Measurements from ENCODE around the gene MXD1. TPM values are rescaled to one million over a fixed set of nuclear protein-coding genes. Genes with fewer than 3 reads are reported as not detected.

The MXD1 gene
- total and polyA plus RNA-seq, 9 of the 15 experiments (the other 6 are each of a cell fraction or from before 2014, with no cell fraction given), result 6.7 to 35.9 (median 11.0) TPM

GRCh38 chr2:69989441-69990105 lies 74.7 kb downstream of the MXD1 start:
- no peak overlapping the region for H3K4me3 ChIP-seq
- POLR2A ChIA-PET, result interaction anchor here (0.7 to 0.8 kb wide), 2 partner anchors 11 to 374 kb away, joined by 3 read pairs; no protein-coding TSS in a partner anchor

More at GRCh38 chr2:69989441-69990105, 74.7 kb downstream of the MXD1 start:
- Histone ChIP-seq H2AFZ (ENCODE audit: low read depth, low read length) (no peak overlapping the region), H3K9ac (ENCODE audit: insufficient read depth in 1 of 2, low read depth in 2 of 2, low read length in 2 of 2) (peak overlapping the region in 1 of 2 experiments; percentile 64; a peak in 1 of 4 replicates), H3K9me3 (replicated peaks; ENCODE audit: control insufficient read depth, insufficient read depth, low read depth, low read length) (no peaks in the 10 kb centered on the region), H3K27ac (ENCODE audit: extremely low read depth, low read depth, low read length) (no peak overlapping the region), H3K27me3 (ENCODE audit: control insufficient read depth in 2 of 2, insufficient read depth in 2 of 2, low read length in 2 of 2) (no peaks in the 10 kb centered on the region), H3K79me2 (ENCODE audit: control insufficient read depth, insufficient read depth, low read length) (no peaks in the 10 kb centered on the region), H4K20me1 (replicated peaks; ENCODE audit: control insufficient read depth, insufficient read depth, low read length) (no peaks in the 10 kb centered on the region), H3K36me3 (ENCODE audit: control insufficient read depth, insufficient read depth, low read length) (no peaks in the 10 kb centered on the region), H3K4me1 (replicated peaks in 1 of 2; ENCODE audit: control insufficient read depth in 2 of 2, insufficient read depth in 2 of 2, low read length in 2 of 2) (peaks cover 0 to 15% of the 10 kb centered on the region in 2 experiments; a peak in 3 of 5 replicates), H3K4me2 (ENCODE audit: insufficient read depth, low read length) (no peak overlapping the region), H3K9me1 (ENCODE audit: control insufficient read depth, insufficient read depth, low read length) (no peaks in the 10 kb centered on the region)
- BruUV-seq (replicated peaks), result no TSS peak
- DNase-seq (ENCODE audit: extremely low read depth in 1 of 4, low spot score in 3 of 4) (no peak), ATAC-seq (no peak), FAIRE-seq (no peak)
- WGBS (ENCODE audit: insufficient coverage, low coverage, missing lambda C conversion rate), result 78% methylated on average over 11 of the region's 12 CpGs
- intact Hi-C loops (cut with micrococcal nuclease), result no loop called here
- in situ Hi-C loops (cut with MboI), result no loop called here
- TF ChIP-seq POLR2G (IDR thresholded peaks at IDR 0.05; ENCODE audit: low read depth, low read length) (0 out of 2 replicates have a peak, but pooled peaks have one; percentile 21), MBD2 (IDR thresholded peaks at IDR 0.05; ENCODE audit: borderline replicate concordance, low read depth) (no peak)
- CTCF ChIA-PET (ENCODE audit: low intra/inter-chr PET ratio), result no interaction called here

Small RNAs within 50 kb of the gene (small RNA-seq; reads per million reads assigned to genes)
- not detected for gene RPL23AP92

Other genes with a start within 250 kb of the MXD1 start
- 7.5 and 10.9 TPM in 2 replicates for gene ANXA4, start 173.0 kb upstream of the MXD1 start, total RNA-seq (2014; rRNA removed)
- gene ANXA4, start 173.0 kb upstream of the MXD1 start, total RNA-seq (2014; rRNA removed; fragmentation: Illumina TruSeq; extraction: Trizol), result 3.0 and 3.7 TPM in 2 replicates
- gene ANXA4, start 173.0 kb upstream of the MXD1 start, total RNA-seq (2015; rRNA removed; fragmentation: Illumina TruSeq; extraction: Trizol), result 2.9 and 3.4 TPM in 2 replicates
- gene ANXA4, start 173.0 kb upstream of the MXD1 start, total RNA-seq (2021), result 11.8 and 12.7 TPM in 2 replicates
- 9.5 and 11.7 TPM in 2 replicates for gene ANXA4, start 173.0 kb upstream of the MXD1 start, polyA plus RNA-seq (2011; rRNA removed)
- gene ANXA4, start 173.0 kb upstream of the MXD1 start, polyA plus RNA-seq (2014; fragmentation: Illumina TruSeq; extraction: Trizol), result 13.6 and 16.1 TPM in 2 replicates
- gene ANXA4, start 173.0 kb upstream of the MXD1 start, polyA plus RNA-seq (2014; fragmentation: Nextera tagmentation; extraction: Ambion mirVana), result 10 to 100 TPM; 11.6 to 13.2 TPM
- gene ANXA4, start 173.0 kb upstream of the MXD1 start, polyA plus RNA-seq (2014; rRNA removed), result 10.2 and 10.9 TPM in 2 replicates
- gene GMCL1, start 85.4 kb upstream of the MXD1 start, total RNA-seq (2014; rRNA removed), result 15.2 and 20.9 TPM in 2 replicates
- 20.0 and 21.8 TPM in 2 replicates for gene GMCL1, start 85.4 kb upstream of the MXD1 start, total RNA-seq (2014; rRNA removed; fragmentation: Illumina TruSeq; extraction: Trizol)
- gene GMCL1, start 85.4 kb upstream of the MXD1 start, total RNA-seq (2015; rRNA removed; fragmentation: Illumina TruSeq; extraction: Trizol), result 13.4 and 15.0 TPM in 2 replicates
- 18.6 and 18.7 TPM in 2 replicates for gene GMCL1, start 85.4 kb upstream of the MXD1 start, total RNA-seq (2021)
- 19.3 and 27.3 TPM in 2 replicates for gene GMCL1, start 85.4 kb upstream of the MXD1 start, polyA plus RNA-seq (2011; rRNA removed)
- 21.3 and 26.2 TPM in 2 replicates for gene GMCL1, start 85.4 kb upstream of the MXD1 start, polyA plus RNA-seq (2014; fragmentation: Illumina TruSeq; extraction: Trizol)
- 1 to 10 TPM; 7.0 to 8.1 TPM for gene GMCL1, start 85.4 kb upstream of the MXD1 start, polyA plus RNA-seq (2014; fragmentation: Nextera tagmentation; extraction: Ambion mirVana)
- gene GMCL1, start 85.4 kb upstream of the MXD1 start, polyA plus RNA-seq (2014; rRNA removed), result 15.4 and 18.1 TPM in 2 replicates
- gene SNRNP27, start 21.2 kb upstream of the MXD1 start, total RNA-seq (2014; rRNA removed), result 56.9 and 74.2 TPM in 2 replicates
- 58.7 and 59.8 TPM in 2 replicates for gene SNRNP27, start 21.2 kb upstream of the MXD1 start, total RNA-seq (2014; rRNA removed; fragmentation: Illumina TruSeq; extraction: Trizol)
- 65.4 and 70.8 TPM in 2 replicates for gene SNRNP27, start 21.2 kb upstream of the MXD1 start, total RNA-seq (2015; rRNA removed; fragmentation: Illumina TruSeq; extraction: Trizol)
- gene SNRNP27, start 21.2 kb upstream of the MXD1 start, total RNA-seq (2021), result 61.0 and 61.5 TPM in 2 replicates
- gene SNRNP27, start 21.2 kb upstream of the MXD1 start, polyA plus RNA-seq (2011; rRNA removed), result 38.3 and 65.7 TPM in 2 replicates
- gene SNRNP27, start 21.2 kb upstream of the MXD1 start, polyA plus RNA-seq (2014; fragmentation: Illumina TruSeq; extraction: Trizol), result 88.9 and 93.4 TPM in 2 replicates
- 10 to 100 TPM; 29.2 to 33.7 TPM for gene SNRNP27, start 21.2 kb upstream of the MXD1 start, polyA plus RNA-seq (2014; fragmentation: Nextera tagmentation; extraction: Ambion mirVana)
- gene SNRNP27, start 21.2 kb upstream of the MXD1 start, polyA plus RNA-seq (2014; rRNA removed), result 72.7 and 102 TPM in 2 replicates
- gene ASPRV1, start 46.5 kb downstream of the MXD1 start, total RNA-seq (2014; rRNA removed), result 0.36 and 0.57 TPM in 2 replicates
- gene ASPRV1, start 46.5 kb downstream of the MXD1 start, total RNA-seq (2014; rRNA removed; fragmentation: Illumina TruSeq; extraction: Trizol), result 0.33 and 0.45 TPM in 2 replicates
- 0.58 and 0.64 TPM in 2 replicates for gene ASPRV1, start 46.5 kb downstream of the MXD1 start, total RNA-seq (2015; rRNA removed; fragmentation: Illumina TruSeq; extraction: Trizol)
- 0.58 and 0.60 TPM in 2 replicates for gene ASPRV1, start 46.5 kb downstream of the MXD1 start, total RNA-seq (2021)
- gene ASPRV1, start 46.5 kb downstream of the MXD1 start, polyA plus RNA-seq (2011; rRNA removed), result 0.55 and 0.72 TPM in 2 replicates
- gene ASPRV1, start 46.5 kb downstream of the MXD1 start, polyA plus RNA-seq (2014; fragmentation: Illumina TruSeq; extraction: Trizol), result 0.45 and 0.60 TPM in 2 replicates
- gene ASPRV1, start 46.5 kb downstream of the MXD1 start, polyA plus RNA-seq (2014; fragmentation: Nextera tagmentation; extraction: Ambion mirVana), result under 1 TPM in 1 of 2 experiments, not detected in 1; 0.17 TPM
- gene ASPRV1, start 46.5 kb downstream of the MXD1 start, polyA plus RNA-seq (2014; rRNA removed), result 0.49 and 0.71 TPM in 2 replicates
- 78.1 and 99.4 TPM in 2 replicates for gene PCBP1, start 172.4 kb downstream of the MXD1 start, total RNA-seq (2014; rRNA removed)
- 58.9 and 61.9 TPM in 2 replicates for gene PCBP1, start 172.4 kb downstream of the MXD1 start, total RNA-seq (2014; rRNA removed; fragmentation: Illumina TruSeq; extraction: Trizol)
- 72.5 and 76.0 TPM in 2 replicates for gene PCBP1, start 172.4 kb downstream of the MXD1 start, total RNA-seq (2015; rRNA removed; fragmentation: Illumina TruSeq; extraction: Trizol)
- 407 and 420 TPM in 2 replicates for gene PCBP1, start 172.4 kb downstream of the MXD1 start, total RNA-seq (2021)
- gene PCBP1, start 172.4 kb downstream of the MXD1 start, polyA plus RNA-seq (2011; rRNA removed), result 122 and 123 TPM in 2 replicates
- 347 and 391 TPM in 2 replicates for gene PCBP1, start 172.4 kb downstream of the MXD1 start, polyA plus RNA-seq (2014; fragmentation: Illumina TruSeq; extraction: Trizol)
- 10 to 100 TPM; 19.2 to 23.9 TPM for gene PCBP1, start 172.4 kb downstream of the MXD1 start, polyA plus RNA-seq (2014; fragmentation: Nextera tagmentation; extraction: Ambion mirVana)
- 212 and 227 TPM in 2 replicates for gene PCBP1, start 172.4 kb downstream of the MXD1 start, polyA plus RNA-seq (2014; rRNA removed)

Data from K562 (cell line).